Common myeloid progenitor, CD34-positive (primary cell): ENCODE data around the gene DHRS3.

ENCODE experiments used
- CTCF ChIA-PET: fragments of 350-600 bp; sonication (Branson Sonifier 250); formaldehyde crosslinking; loops from one replicate; lab custom pipeline; 2021; ENCODE audit warnings: antibody characterized with exemption; lab: Charles Lee
- POLR2A ChIA-PET: fragments of 350-600 bp; sonication (Branson Sonifier 250); formaldehyde crosslinking; loops from one replicate; lab custom pipeline; 2021; ENCODE audit warnings: antibody characterized with exemption; lab: Charles Lee
- DNase-seq, 3 donors: peaks; one replicate each; pipeline versions ENCODE4 v3.0.0 to v3.0.0-alpha.2; 2013
- H3K27ac ChIP-seq, 2 experiments: 1 replicate in 1 of 2; 2 replicates in 1 of 2; pipeline ENCODE4 v1.7.0; 2013; ENCODE audit warnings: inconsistent platforms in 2 of 2, low read length in 2 of 2, mild to moderate bottlenecking in 2 of 2, low read depth in 1 of 2, moderate library complexity in 1 of 2; ENCODE audit not compliant: severe bottlenecking in 2 of 2, insufficient read depth in 1 of 2, poor library complexity in 1 of 2
- H3K27me3 ChIP-seq, 5 experiments: replicated peaks in 2 of 5; 1 replicate in 3 of 5; 2 replicates in 2 of 5; pipeline versions ENCODE4 v1.6.1 to v1.7.0; 2013; ENCODE audit warnings: low read length in 4 of 5, mild to moderate bottlenecking in 2 of 5, moderate library complexity in 2 of 5, inconsistent platforms in 1 of 5; ENCODE audit not compliant: insufficient read depth in 5 of 5, control insufficient read depth in 4 of 5
- H3K36me3 ChIP-seq, 4 experiments: 1 replicate in 2 of 4; 2 replicates in 2 of 4; pipeline versions ENCODE4 v1.6.1 to v1.7.0; 2013; ENCODE audit warnings: low read length in 3 of 4, control low read depth in 1 of 4, mild to moderate bottlenecking in 1 of 4; ENCODE audit not compliant: control insufficient read depth in 4 of 4, insufficient read depth in 4 of 4
- H3K4me1 ChIP-seq, 4 experiments: 1 replicate in 3 of 4; 2 replicates in 1 of 4; pipeline versions ENCODE4 v1.6.1 to v1.7.1; 2013; ENCODE audit warnings: low read length in 3 of 4, mild to moderate bottlenecking in 3 of 4, control low read depth in 1 of 4, inconsistent platforms in 1 of 4, moderate library complexity in 1 of 4; ENCODE audit not compliant: control insufficient read depth in 4 of 4, insufficient read depth in 4 of 4; ENCODE audit errors: control extremely low read depth in 1 of 4
- H3K4me3 ChIP-seq, 7 experiments: 1 replicate in 4 of 7; 2 replicates in 3 of 7; pipeline versions ENCODE4 v1.5.1 to v1.7.0; 2013; ENCODE audit warnings: mild to moderate bottlenecking in 7 of 7, low read length in 6 of 7, moderate library complexity in 6 of 7, inconsistent platforms in 2 of 7, low read depth in 2 of 7, control low read depth in 1 of 7; ENCODE audit not compliant: insufficient read depth in 4 of 7, control insufficient read depth in 1 of 7; ENCODE audit errors: extremely low read depth in 1 of 7
- H3K9me3 ChIP-seq, 5 experiments: 1 replicate in 4 of 5; 2 replicates in 1 of 5; pipeline versions ENCODE4 v1.6.1 to v1.7.1; 2013; ENCODE audit warnings: low read length in 4 of 5, mild to moderate bottlenecking in 2 of 5, inconsistent platforms in 1 of 5, low read depth in 1 of 5, moderate library complexity in 1 of 5; ENCODE audit not compliant: control insufficient read depth in 4 of 5, insufficient read depth in 2 of 5; ENCODE audit errors: control extremely low read depth in 1 of 5
- WGBS: methylation state at CpG from one replicate; pipeline ENCODE4 v1.1.5; 2013; ENCODE audit not compliant: insufficient coverage; 5-methylcytosine and 5-hydroxymethylcytosine counted together

DHRS3 gene

DNA sequence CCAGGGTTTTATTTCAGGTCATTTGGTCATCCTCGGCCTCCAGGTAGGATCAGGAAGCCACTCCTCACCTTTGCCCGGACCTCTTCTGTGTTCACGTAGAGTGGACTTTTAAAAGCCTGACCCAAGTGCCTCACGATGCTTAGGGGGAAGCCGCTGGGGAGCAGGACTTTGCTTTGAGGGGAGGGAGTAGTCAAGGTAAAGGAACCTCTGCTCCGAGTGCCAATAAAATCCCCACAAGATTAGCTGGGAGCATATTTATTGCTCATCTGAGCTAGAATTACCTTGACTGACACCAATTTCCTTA lies 603 bp upstream of the DHRS3 start:
- H3K27me3 ChIP-seq = peaks cover 0 to 36% (median 17%) of the 10 kb centered on the region in 5 experiments
- POLR2A ChIA-PET = interaction anchor here (0.6 to 1.4 kb wide), 3 partner anchors 14 to 194 kb away, joined by 3 to 5 read pairs (median 4); no protein-coding TSS in a partner anchor
- H3K27ac ChIP-seq = peak overlapping the region in 1 of 2 experiments; percentile 81
- CTCF ChIA-PET = interaction anchor here (0.8 to 4.5 kb wide), 13 partner anchors 11 to 322 kb away, joined by 3 to 37 read pairs (median 3); no protein-coding TSS in a partner anchor
- H3K4me1 ChIP-seq = peaks cover 0 to 63% (median 59%) of the 10 kb centered on the region in 4 experiments
- H3K9me3 ChIP-seq = no peaks in the 10 kb centered on the region
- no peak for DNase-seq
- WGBS = 0% methylated on average over 4 of the region's 6 CpGs
- no peaks in the 10 kb centered on the region for H3K36me3 ChIP-seq
- peak overlapping the region; percentile 59 to 83 (median 72) for H3K4me3 ChIP-seq

DNA sequence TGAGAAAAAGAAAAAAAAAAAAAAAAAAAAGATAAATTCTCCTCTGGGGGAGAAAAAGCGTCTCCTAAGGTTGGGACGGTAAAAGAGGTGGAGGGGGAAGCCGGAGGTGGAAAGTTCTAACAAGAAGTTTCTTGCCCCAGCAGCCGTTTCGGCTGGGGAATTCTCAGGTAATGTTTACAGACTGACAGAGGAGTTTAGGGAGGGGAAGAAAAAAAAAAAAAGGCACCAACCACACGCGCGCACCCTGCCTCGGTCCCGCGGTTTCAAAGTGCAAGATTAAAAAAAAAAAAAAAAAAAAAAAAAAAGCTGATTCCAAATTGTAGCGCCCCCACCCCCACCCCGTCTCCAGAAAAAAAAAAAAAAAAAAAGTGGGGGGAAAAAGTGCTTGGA lies 504 bp downstream of the DHRS3 start:
- DNase-seq = no peak

DNA sequence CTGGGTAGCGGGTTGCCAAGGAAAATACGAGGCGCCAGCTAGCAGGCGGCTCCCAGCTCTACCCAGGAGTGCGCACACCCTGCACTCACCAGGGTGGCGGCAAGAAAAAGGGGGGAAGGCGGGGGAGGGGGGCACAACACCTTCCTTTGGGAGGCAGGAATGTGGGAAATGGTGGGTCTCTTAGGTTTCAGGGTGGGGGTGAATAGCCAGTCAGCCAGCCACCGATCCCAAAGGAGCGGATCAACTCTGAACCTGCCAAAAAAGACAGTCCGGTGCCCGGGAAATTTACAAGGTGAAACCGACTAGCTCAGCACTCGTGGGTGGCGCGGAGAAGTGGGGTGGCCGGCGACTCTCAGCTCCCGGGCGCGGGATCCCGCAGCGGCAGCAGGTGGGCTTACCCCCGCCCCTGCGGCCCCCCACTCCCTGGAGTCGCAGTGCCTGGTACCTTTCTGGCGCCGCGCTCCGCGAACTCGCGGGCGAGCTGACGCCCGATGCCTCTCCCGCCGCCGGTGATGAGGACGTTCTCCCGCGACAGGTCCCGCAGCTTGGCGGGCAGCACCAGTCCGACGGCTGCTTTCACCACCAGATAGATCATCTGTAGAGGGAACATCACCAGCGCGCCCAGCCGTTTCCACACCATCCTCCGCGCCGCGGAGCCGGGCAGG lies 1.2 kb downstream of the DHRS3 start:
- Histone ChIP-seq H3K36me3 (no peaks in the 10 kb centered on the region), H3K9me3 (no peaks in the 10 kb centered on the region), H3K27ac (peak overlapping the region in 1 of 2 experiments; percentile 81), H3K4me3 (peak overlapping the region; percentile 42 to 83 (median 71)), H3K27me3 (peaks cover 0 to 36% (median 17%) of the 10 kb centered on the region in 5 experiments), H3K4me1 (peaks cover 0 to 63% (median 58%) of the 10 kb centered on the region in 4 experiments)
- WGBS = under 1% methylated on average over 44 of the region's 53 CpGs
- DNase-seq = peak in 1 of 3 donors; percentile 48
- ChIA-PET POLR2A (interaction anchor here (1.1 kb wide), 1 partner anchor 12 kb away, joined by 3 read pairs; no protein-coding TSS in a partner anchor), CTCF (interaction anchor here (0.9 to 3.4 kb wide), 7 partner anchors 13 to 319 kb away, joined by 3 to 17 read pairs (median 3); no protein-coding TSS in a partner anchor)

More for the DNA sequence above, 504 bp downstream of the DHRS3 start:
- H3K4me1 ChIP-seq = peaks cover 0 to 63% (median 59%) of the 10 kb centered on the region in 4 experiments
- H3K36me3 ChIP-seq = no peaks in the 10 kb centered on the region
- H3K27ac ChIP-seq = peak overlapping the region in 1 of 2 experiments; percentile 81
- peaks cover 0 to 36% (median 17%) of the 10 kb centered on the region in 5 experiments for H3K27me3 ChIP-seq
- ChIA-PET POLR2A (interaction anchor here (1.4 kb wide), 1 partner anchor 19 kb away, joined by 5 read pairs; no protein-coding TSS in a partner anchor), CTCF (interaction anchor here (0.9 to 4.5 kb wide), 8 partner anchors 14 to 319 kb away, joined by 3 to 37 read pairs (median 3); no protein-coding TSS in a partner anchor)
- H3K4me3 ChIP-seq = peak overlapping the region; percentile 59 to 83 (median 72)
- 0% methylated on average over 4 of the region's 13 CpGs for WGBS
- no peaks in the 10 kb centered on the region for H3K9me3 ChIP-seq

DNA sequence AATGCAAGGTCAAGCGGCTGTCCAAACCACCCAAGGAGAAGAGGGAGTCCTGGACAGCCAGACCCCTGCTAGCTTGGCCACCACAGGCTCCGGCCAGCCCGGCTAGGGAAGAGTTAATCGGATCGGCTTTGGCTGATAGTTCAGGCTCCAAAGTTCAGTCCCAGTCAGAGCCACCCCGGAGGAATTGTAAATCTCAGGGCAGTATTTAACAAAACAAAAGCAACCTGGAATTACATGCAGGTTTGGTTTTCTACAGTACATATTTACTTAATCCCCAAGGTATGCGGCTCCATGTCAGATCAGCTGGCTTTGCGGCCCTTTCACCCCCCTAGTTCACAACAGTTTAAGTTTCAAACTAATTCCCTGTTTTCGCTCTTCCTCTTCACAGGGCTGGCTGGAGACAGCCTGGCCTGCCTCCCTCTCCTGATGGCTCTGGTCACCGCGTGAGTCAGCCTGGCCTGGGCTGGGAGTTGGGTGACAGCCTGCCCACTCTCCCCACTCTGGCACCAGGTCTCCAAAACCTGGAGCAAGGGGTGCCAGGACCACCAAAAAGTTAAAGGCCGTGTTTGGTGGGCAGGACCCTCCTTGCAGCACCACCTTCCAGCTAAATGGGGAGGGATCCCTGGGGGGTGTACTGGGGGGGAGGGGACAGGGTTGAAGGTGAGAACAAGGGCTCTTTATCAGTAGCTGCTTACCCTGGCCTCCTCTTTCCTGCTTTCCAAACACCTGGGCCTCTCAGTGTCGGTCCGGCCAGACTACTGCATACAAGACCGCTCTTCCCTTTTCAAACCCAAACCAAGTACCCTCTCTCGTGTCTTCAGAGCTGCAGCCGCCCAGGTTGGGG lies 1.9 kb downstream of the DHRS3 start:
- peak in 1 of 3 donors; percentile 31 for DNase-seq
- H3K4me1 ChIP-seq = peaks cover 0 to 57% (median 54%) of the 10 kb centered on the region in 4 experiments
- WGBS = 36% methylated on average over 11 of the region's 17 CpGs
- H3K27ac ChIP-seq = peak overlapping the region in 1 of 2 experiments; percentile 81
- H3K27me3 ChIP-seq = peaks cover 0 to 36% (median 17%) of the 10 kb centered on the region in 5 experiments
- CTCF ChIA-PET = interaction anchor here (1.2 to 3.4 kb wide), 6 partner anchors 12 to 301 kb away, joined by 3 to 17 read pairs (median 4); no protein-coding TSS in a partner anchor
- POLR2A ChIA-PET = interaction anchor here (1.1 kb wide), 1 partner anchor 12 kb away, joined by 3 read pairs; no protein-coding TSS in a partner anchor
- H3K36me3 ChIP-seq = no peaks in the 10 kb centered on the region
- peak overlapping the region in 5 of 7 experiments; percentile 29 to 83 (median 65) for H3K4me3 ChIP-seq
- no peaks in the 10 kb centered on the region for H3K9me3 ChIP-seq

DNA sequence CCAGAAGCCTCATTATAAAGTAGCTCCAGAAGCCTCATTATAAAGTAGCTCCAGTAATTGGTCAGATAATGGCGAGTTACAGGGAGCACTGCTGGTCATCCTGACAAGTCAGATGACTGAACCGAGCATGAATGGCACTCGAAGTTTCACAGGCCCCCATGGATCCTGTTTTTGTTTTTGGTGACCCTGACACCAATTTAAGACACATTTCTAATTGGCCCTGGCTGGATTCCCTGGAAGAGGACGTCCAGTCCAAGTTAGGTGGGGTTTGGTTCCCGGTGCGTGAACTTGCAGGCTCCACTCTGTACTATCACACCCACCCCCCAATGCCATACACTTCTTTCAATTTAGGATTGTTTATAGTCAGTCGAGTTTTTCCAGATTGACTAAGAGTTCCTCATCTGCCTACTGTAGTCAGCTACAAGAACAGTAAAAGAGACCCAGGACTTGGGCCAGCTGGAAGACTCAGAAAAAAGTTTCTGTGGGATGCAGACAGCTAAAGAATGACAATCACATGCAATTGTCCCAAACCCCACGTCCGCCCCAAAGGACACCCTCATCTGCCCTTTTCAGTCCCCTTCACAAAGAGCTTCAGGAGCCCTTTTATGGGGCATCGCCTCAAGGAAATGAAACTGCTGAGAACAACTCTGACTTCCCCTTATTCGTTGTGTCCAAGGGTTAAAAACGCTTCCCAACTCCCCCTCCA lies 2.7 kb downstream of the DHRS3 start:
- Histone ChIP-seq H3K4me3 (peak overlapping the region in 3 of 7 experiments; percentile 0 to 83 (median 61)), H3K27me3 (peaks cover 0 to 36% (median 17%) of the 10 kb centered on the region in 5 experiments), H3K9me3 (no peaks in the 10 kb centered on the region), H3K36me3 (no peaks in the 10 kb centered on the region), H3K4me1 (peaks cover 0 to 50% (median 46%) of the 10 kb centered on the region in 4 experiments), H3K27ac (peak overlapping the region in 1 of 2 experiments; percentile 81)
- CTCF ChIA-PET = interaction anchor here (0.8 to 3.4 kb wide), 5 partner anchors 12 to 300 kb away, joined by 3 to 17 read pairs (median 4); no protein-coding TSS in a partner anchor
- DNase-seq = peak in 1 of 3 donors; percentile 16
- WGBS = 43% methylated on average over 9 of the region's 12 CpGs
- POLR2A ChIA-PET = interaction anchor here (0.6 kb wide), 1 partner anchor 22 kb away, joined by 3 read pairs; no protein-coding TSS in a partner anchor
